Endothelial cell (in vitro differentiated cells): ENCODE measurements around the gene CPVL. TPM values are rescaled to one million over a fixed set of nuclear protein-coding genes. Genes with fewer than 3 reads are reported as not detected.

Experiments
- DNase-seq: peaks from one replicate; pipeline ENCODE4 v3.0.0; 2021; ENCODE audit warnings: low spot score
- H3K27ac Mint-ChIP-seq: one replicate; pipeline ENCODE4 v1.8.0; 2021; ENCODE audit warnings: mixed read lengths, inconsistent platforms; ENCODE audit not compliant: unreplicated experiment
- H3K27me3 Mint-ChIP-seq: one replicate; pipeline ENCODE4 v1.8.0; 2021; ENCODE audit warnings: mild to moderate bottlenecking, moderate library complexity, mixed read lengths, inconsistent platforms; ENCODE audit not compliant: unreplicated experiment
- H3K36me3 Mint-ChIP-seq: one replicate; pipeline ENCODE4 v1.8.0; 2021; ENCODE audit warnings: mild to moderate bottlenecking, low read depth, mixed read lengths, inconsistent platforms; ENCODE audit not compliant: unreplicated experiment
- H3K4me1 Mint-ChIP-seq: one replicate; pipeline ENCODE4 v1.8.0; 2021; ENCODE audit warnings: mild to moderate bottlenecking, mixed read lengths, inconsistent platforms; ENCODE audit not compliant: unreplicated experiment
- H3K4me3 Mint-ChIP-seq: one replicate; pipeline ENCODE4 v1.8.0; 2021; ENCODE audit warnings: mild to moderate bottlenecking, mixed read lengths, inconsistent platforms; ENCODE audit not compliant: unreplicated experiment
- H3K9me3 Mint-ChIP-seq: one replicate; pipeline ENCODE4 v1.8.0; 2021; ENCODE audit warnings: mixed read lengths, inconsistent platforms; ENCODE audit not compliant: unreplicated experiment
- total RNA-seq: library from RNA; stranded (reverse); fragmentation: NEBNext Ultra II Directional; extraction: Animal tissue kit (Norgen Biotek cat#: 25700); gene quantifications from one replicate; pipeline ENCODE4 v1.2.1, GENCODE V29; 2021; ENCODE audit not compliant: unreplicated experiment
- TF ChIP-seq, protein P1 (sequence below): fragments of 200-600 bp; sonication (generic); IDR thresholded peaks from one replicate; pipeline ENCODE4 v1.5.0; 2021; ENCODE audit warnings: antibody characterized with exemption; ENCODE audit not compliant: unreplicated experiment

The CPVL gene
- total RNA-seq, 1 donor from 2014 or later = 21.8 TPM

DNA sequence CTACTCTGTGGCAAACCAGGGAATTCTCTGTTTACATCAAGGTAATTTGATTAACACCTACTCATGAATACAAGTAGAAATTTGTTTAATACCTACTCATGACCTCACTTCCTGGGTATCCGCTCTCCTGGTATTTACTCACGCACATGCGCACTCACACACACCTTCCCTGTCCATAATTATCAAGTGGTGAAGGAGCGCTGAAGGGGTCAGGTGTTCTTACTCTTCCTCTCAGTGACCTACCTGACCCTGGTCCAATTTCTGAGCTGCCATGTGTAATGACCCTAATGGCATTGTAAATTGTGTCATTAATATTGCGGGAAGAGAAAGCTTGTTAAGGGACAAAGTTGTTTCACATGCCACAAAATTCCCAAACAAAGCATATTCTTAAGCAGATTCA, 146.9 kb downstream of the CPVL start:
- Mint-ChIP-seq H3K27me3 (no peaks in the 10 kb centered on the region), H3K4me1 (peaks cover 4% of the 10 kb centered on the region), H3K9me3 (no peaks in the 10 kb centered on the region), H3K36me3 (no peaks in the 10 kb centered on the region), H3K27ac (no peak overlapping the region), H3K4me3 (no peak overlapping the region)
- TF ChIP-seq, protein P1, sequence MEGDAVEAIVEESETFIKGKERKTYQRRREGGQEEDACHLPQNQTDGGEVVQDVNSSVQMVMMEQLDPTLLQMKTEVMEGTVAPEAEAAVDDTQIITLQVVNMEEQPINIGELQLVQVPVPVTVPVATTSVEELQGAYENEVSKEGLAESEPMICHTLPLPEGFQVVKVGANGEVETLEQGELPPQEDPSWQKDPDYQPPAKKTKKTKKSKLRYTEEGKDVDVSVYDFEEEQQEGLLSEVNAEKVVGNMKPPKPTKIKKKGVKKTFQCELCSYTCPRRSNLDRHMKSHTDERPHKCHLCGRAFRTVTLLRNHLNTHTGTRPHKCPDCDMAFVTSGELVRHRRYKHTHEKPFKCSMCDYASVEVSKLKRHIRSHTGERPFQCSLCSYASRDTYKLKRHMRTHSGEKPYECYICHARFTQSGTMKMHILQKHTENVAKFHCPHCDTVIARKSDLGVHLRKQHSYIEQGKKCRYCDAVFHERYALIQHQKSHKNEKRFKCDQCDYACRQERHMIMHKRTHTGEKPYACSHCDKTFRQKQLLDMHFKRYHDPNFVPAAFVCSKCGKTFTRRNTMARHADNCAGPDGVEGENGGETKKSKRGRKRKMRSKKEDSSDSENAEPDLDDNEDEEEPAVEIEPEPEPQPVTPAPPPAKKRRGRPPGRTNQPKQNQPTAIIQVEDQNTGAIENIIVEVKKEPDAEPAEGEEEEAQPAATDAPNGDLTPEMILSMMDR = no peak
- DNase-seq = no peak

DNA sequence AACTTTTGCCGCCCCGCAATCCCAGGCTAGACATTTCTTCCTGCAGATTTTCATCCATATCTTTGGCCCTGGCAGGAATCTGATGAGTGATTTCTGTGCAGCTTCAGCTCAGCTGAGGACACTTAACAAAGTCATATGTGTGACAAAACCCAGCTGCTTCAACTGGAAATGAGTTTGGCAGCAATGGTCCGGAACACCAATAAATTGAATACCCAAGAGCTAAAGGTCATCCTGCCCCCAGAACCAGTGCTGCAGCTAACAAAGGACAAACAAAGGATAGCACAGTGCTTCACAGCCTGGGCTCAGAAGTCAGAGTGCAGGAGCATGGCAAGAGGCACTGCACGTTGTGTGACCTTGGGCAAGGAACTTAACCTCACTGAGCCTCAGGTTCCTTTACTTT, 148.2 kb downstream of the CPVL start:
- H3K27me3 Mint-ChIP-seq = no peaks in the 10 kb centered on the region
- no peak for DNase-seq
- TF ChIP-seq, protein P1 = no peak
- no peak overlapping the region for H3K4me3 Mint-ChIP-seq
- H3K27ac Mint-ChIP-seq = no peak overlapping the region
- H3K4me1 Mint-ChIP-seq = peaks cover 4% of the 10 kb centered on the region
- H3K9me3 Mint-ChIP-seq = no peaks in the 10 kb centered on the region
- H3K36me3 Mint-ChIP-seq = no peaks in the 10 kb centered on the region

DNA sequence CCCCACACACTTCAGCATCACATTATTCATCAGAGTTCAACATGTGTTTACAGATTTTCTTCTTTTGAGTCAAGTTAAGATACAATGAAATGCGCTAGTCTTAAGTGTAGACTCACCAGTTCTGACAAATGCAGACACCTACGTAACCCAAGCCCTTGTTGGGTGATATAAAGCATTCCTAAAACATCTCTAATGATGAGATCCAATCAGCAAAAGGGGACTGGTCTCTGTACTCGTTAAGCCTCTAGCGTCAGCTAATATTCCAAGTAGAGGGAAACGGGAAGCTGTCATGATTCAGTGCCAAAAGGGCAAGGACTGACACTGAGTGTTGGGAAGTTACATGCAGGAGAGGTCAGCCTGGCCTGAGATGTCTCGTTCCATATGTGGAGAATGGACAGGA, 149.5 kb downstream of the CPVL start:
- Mint-ChIP-seq H3K27me3 (no peaks in the 10 kb centered on the region), H3K27ac (no peak overlapping the region), H3K9me3 (no peaks in the 10 kb centered on the region), H3K4me1 (peaks cover 2% of the 10 kb centered on the region), H3K4me3 (no peak overlapping the region), H3K36me3 (no peaks in the 10 kb centered on the region)
- TF ChIP-seq, protein P1 = no peak
- no peak for DNase-seq

DNA sequence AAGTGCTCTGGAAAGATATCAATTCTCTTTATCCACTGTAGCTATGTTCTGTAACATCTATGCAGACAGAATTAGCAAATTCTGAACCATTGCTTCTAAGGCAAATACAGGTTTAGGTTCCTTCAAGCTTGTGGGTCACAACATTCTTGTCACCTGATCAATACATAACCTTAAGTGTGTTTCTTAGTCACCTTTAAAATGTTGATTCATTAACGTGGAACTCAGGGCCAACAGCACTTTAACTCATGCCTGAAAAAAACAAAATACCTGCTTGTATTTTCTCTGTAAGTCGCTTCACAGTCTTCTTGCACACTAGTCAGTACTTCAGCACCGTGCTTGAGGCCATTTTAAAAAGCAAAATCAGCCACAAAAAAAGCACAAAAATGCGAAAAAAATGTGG, 153.0 kb downstream of the CPVL start:
- no peaks in the 10 kb centered on the region for H3K4me1 Mint-ChIP-seq

DNA sequence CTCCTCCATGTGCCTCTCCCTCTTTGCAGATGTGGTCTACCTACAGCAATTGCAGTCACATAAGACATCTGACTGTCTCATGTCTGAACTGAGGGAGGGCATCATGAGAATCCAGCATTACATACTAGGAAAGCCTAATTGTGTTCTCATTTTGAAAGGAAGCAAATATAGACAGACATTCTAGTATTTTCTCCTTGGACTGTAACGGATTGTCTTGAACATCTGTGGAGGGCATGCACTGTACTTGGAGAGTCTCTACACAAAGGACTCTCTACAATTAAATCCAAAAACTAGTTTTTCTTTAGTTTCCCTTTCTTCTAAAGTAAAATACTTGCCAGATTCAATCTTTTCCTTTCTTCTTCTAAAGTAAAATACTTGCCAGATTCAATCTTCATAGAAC, 153.5 kb downstream of the CPVL start:
- Mint-ChIP-seq H3K4me3 (no peak overlapping the region), H3K27ac (no peak overlapping the region), H3K9me3 (no peaks in the 10 kb centered on the region), H3K27me3 (no peaks in the 10 kb centered on the region), H3K4me1 (no peaks in the 10 kb centered on the region), H3K36me3 (no peaks in the 10 kb centered on the region)
- DNase-seq = no peak
- TF ChIP-seq, protein P1 = no peak

More for the DNA sequence above, 153.0 kb downstream of the CPVL start:
- Mint-ChIP-seq H3K4me3 (no peak overlapping the region), H3K36me3 (no peaks in the 10 kb centered on the region), H3K27ac (no peak overlapping the region), H3K9me3 (no peaks in the 10 kb centered on the region), H3K27me3 (no peaks in the 10 kb centered on the region)
- DNase-seq = no peak
- TF ChIP-seq, protein P1 = no peak
